ENCODE results near the gene TNFRSF14. TPM values are rescaled to one million over a fixed set of nuclear protein-coding genes. Genes with fewer than 3 reads are reported as not detected.
A peak's percentile ranks its signal among the peaks of the same experiment; 100 is the strongest.

Gene TNFRSF14
- 21.1 and 25.5 TPM in 2 replicates for total RNA-seq (2014; rRNA removed)
- Bru-seq, nascent RNA = percentile 55 among the genes with signal in this experiment
- BruChase-seq, experiment 1, labeled RNA remaining after a 6-hour chase = percentile 66 among the genes with signal in this experiment
- BruChase-seq, experiment 2, labeled RNA remaining after a 2-hour chase = percentile 63 among the genes with signal in this experiment
- long read RNA-seq, transcript TNFRSF14-201 (8 exons, 1,707 nt) = major isoform, 30 of 77 reads
- long read RNA-seq, partial matches to known transcripts = 15 of 77 reads
- long read RNA-seq, other reads (novel, unspliced or antisense) = 32 of 77 reads

DNA sequence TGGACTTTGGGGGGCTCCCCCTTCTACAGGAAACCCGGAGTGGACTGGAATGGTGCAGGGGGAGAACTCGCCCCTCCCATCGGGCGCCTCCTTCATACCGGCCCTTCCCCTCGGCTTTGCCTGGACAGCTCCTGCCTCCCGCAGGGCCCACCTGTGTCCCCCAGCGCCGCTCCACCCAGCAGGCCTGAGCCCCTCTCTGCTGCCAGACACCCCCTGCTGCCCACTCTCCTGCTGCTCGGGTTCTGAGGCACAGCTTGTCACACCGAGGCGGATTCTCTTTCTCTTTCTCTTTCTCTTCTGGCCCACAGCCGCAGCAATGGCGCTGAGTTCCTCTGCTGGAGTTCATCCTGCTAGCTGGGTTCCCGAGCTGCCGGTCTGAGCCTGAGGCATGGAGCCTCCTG, at the start of gene TNFRSF14:
Gene TNFRSF14 (plus strand): TSS at position 95 of the 401 bp plus-strand sequence. CDS start 294 bp downstream, at position 389.
- TF ChIP-seq, protein P1, sequence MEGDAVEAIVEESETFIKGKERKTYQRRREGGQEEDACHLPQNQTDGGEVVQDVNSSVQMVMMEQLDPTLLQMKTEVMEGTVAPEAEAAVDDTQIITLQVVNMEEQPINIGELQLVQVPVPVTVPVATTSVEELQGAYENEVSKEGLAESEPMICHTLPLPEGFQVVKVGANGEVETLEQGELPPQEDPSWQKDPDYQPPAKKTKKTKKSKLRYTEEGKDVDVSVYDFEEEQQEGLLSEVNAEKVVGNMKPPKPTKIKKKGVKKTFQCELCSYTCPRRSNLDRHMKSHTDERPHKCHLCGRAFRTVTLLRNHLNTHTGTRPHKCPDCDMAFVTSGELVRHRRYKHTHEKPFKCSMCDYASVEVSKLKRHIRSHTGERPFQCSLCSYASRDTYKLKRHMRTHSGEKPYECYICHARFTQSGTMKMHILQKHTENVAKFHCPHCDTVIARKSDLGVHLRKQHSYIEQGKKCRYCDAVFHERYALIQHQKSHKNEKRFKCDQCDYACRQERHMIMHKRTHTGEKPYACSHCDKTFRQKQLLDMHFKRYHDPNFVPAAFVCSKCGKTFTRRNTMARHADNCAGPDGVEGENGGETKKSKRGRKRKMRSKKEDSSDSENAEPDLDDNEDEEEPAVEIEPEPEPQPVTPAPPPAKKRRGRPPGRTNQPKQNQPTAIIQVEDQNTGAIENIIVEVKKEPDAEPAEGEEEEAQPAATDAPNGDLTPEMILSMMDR (conservative IDR thresholded peaks at IDR 0.05; ENCODE audit: low read depth, low read length) = no peak
- TF ChIP-seq EZH2phosphoT487 (IDR thresholded peaks at IDR 0.05; ENCODE audit: borderline replicate concordance, low read length) = no peak
- TF ChIP-seq EZH2 (IDR thresholded peaks at IDR 0.05; ENCODE audit: low read length, unreplicated experiment) = no peak
- BruUV-seq (replicated peaks) = TSS peak; percentile 29
- POLR2A ChIA-PET (ENCODE audit: unreplicated experiment) = interaction anchor here (0.5 to 0.6 kb wide), 3 partner anchors 30 to 143 kb away, joined by 3 to 28 read pairs (median 11); partner anchors contain the start of gene PANK4
- H3K4me2 ChIP-seq (ENCODE audit: low read length) = peak within 1 kb of the TSS; percentile 97
- peak within 1 kb of the TSS; percentile 83 for H3K4me3 ChIP-seq (ENCODE audit: low read length)
- H3F3A ChIP-seq (ENCODE audit: low read length, unreplicated experiment) = no peaks in the 10 kb centered on the region
- H3K79me2 ChIP-seq (ENCODE audit: low read length) = no peaks in the 10 kb centered on the region
- ATAC-seq = peak; percentile 75
- peaks cover 15% of the 10 kb centered on the region for H3K4me1 ChIP-seq (ENCODE audit: insufficient read depth, low read length)
- no peaks in the 10 kb centered on the region for H3K27me3 ChIP-seq (ENCODE audit: low read length)
- H4K20me1 ChIP-seq (ENCODE audit: low read length) = no peaks in the 10 kb centered on the region
- CTCF ChIA-PET = interaction anchor here (0.6 to 1.1 kb wide), 2 partner anchors 96 to 361 kb away, joined by 3 to 5 read pairs; partner anchors contain the start of gene FAAP20
- H2AFZ ChIP-seq (ENCODE audit: low read length) = peak within 1 kb of the TSS; percentile 84
- intact Hi-C loops (cut with micrococcal nuclease) = no loop called here
- H3K9me2 ChIP-seq (replicated peaks; ENCODE audit: low read length) = no peaks in the 10 kb centered on the region
- peak within 1 kb of the TSS; percentile 63 for H3K9ac ChIP-seq (ENCODE audit: low read length)
- H3K27ac ChIP-seq (ENCODE audit: low read length) = no peak within 1 kb of the TSS
- peak; percentile 51 for DNase-seq
- no peaks in the 10 kb centered on the region for H3K9me3 ChIP-seq (ENCODE audit: low read length)
- no peaks in the 10 kb centered on the region for H3K36me3 ChIP-seq (ENCODE audit: low read depth, low read length)

DNA sequence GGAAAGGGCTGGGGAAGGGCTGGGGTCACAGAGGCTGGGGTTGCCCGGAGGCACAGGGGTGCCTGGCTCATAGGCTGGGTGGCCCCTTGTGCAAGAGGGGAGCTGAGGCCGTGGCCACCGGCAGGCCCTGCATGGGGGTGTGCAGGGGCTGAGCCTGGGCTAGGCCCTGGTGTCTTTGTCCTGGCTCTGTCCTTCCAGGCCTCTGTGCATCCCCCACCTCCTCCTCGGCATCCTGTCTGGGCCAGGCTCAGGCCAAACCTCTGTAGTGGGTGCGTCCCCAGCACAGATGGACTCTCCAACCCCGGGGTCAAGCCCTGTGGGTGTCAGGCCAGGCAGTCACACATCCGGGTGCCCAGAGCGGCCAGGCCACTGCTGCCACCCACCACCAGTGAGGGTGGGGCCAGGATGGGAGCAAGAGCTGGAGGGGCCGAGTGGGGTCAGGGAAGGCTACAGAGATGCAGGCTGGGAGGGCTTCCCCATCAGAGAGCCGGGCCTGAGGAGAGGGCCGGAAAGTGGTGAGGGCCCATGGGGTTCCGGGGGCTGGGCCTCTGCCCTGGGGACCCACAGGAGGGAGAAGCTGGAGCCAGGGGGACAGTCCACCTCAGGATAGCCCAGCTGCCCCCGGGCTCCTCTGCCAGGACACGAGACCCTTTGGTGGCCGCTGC, 49.1 kb upstream of the TNFRSF14 start:
- Histone ChIP-seq H2AFZ (ENCODE audit: low read length) (no peak overlapping the region), H3K36me3 (ENCODE audit: low read depth, low read length) (peaks cover 41% of the 10 kb centered on the region; the same call in 1 of the 2 replicates), H3K4me3 (ENCODE audit: low read length) (no peak overlapping the region), H3K4me2 (ENCODE audit: low read length) (no peak overlapping the region), H3K9me3 (ENCODE audit: low read length) (no peaks in the 10 kb centered on the region), H3K4me1 (ENCODE audit: insufficient read depth, low read length) (no peaks in the 10 kb centered on the region), H3K27me3 (ENCODE audit: low read length) (no peaks in the 10 kb centered on the region), H3K9me2 (replicated peaks; ENCODE audit: low read length) (no peaks in the 10 kb centered on the region), H3K27ac (ENCODE audit: low read length) (no peak overlapping the region), H3F3A (ENCODE audit: low read length, unreplicated experiment) (no peaks in the 10 kb centered on the region), H3K79me2 (ENCODE audit: low read length) (no peaks in the 10 kb centered on the region), H3K9ac (ENCODE audit: low read length) (no peak overlapping the region), H4K20me1 (ENCODE audit: low read length) (no peaks in the 10 kb centered on the region)
- TF ChIP-seq, protein P1 (conservative IDR thresholded peaks at IDR 0.05; ENCODE audit: low read depth, low read length) = no peak
- no peak for TF ChIP-seq EZH2 (IDR thresholded peaks at IDR 0.05; ENCODE audit: low read length, unreplicated experiment)
- TF ChIP-seq EZH2phosphoT487 (IDR thresholded peaks at IDR 0.05; ENCODE audit: borderline replicate concordance, low read length) = no peak
- ATAC-seq (peak; percentile 29), DNase-seq (no peak)
- intact Hi-C loops (cut with micrococcal nuclease) = no loop called here
- CTCF ChIA-PET = no interaction called here
- POLR2A ChIA-PET (ENCODE audit: unreplicated experiment) = interaction anchor here (0.5 kb wide), 1 partner anchor 81 kb away, joined by 3 read pairs; no protein-coding TSS in a partner anchor
- BruUV-seq (replicated peaks) = TSS peak; percentile 17

Measured in PC-3 (cell line).